Activated naive CD4-positive, alpha-beta T cell treated with anti-CD3 and anti-CD28 coated beads, Interleukin-2, amount 50 U/mL, for 24 hours (primary cell): ENCODE data around the gene OPA3.

ENCODE experiments used
- H3K27ac Mint-ChIP-seq: one replicate; pipeline ENCODE4 v1.8.0; 2021; ENCODE audit warnings: mild to moderate bottlenecking, mixed read lengths
- H3K27me3 Mint-ChIP-seq: one replicate; pipeline ENCODE4 v1.8.0; 2021; ENCODE audit warnings: mixed read lengths
- H3K36me3 Mint-ChIP-seq: one replicate; pipeline ENCODE4 v1.8.0; 2021; ENCODE audit warnings: mixed read lengths
- H3K4me1 Mint-ChIP-seq: one replicate; pipeline ENCODE4 v1.8.0; 2021; ENCODE audit warnings: mixed read lengths
- H3K4me3 Mint-ChIP-seq: one replicate; pipeline ENCODE4 v1.8.0; 2021; ENCODE audit warnings: mild to moderate bottlenecking, mixed read lengths
- H3K9me3 Mint-ChIP-seq: one replicate; pipeline ENCODE4 v1.8.0; 2021; ENCODE audit warnings: mixed read lengths

OPA3 gene

GRCh38 chr19:45558399-45558878 is 26.2 kb downstream of the OPA3 start:
- Mint-ChIP-seq H3K27ac (peak overlapping the region; percentile 24), H3K4me3 (no peak overlapping the region), H3K9me3 (no peaks in the 10 kb centered on the region), H3K36me3 (no peaks in the 10 kb centered on the region), H3K27me3 (no peaks in the 10 kb centered on the region), H3K4me1 (peaks cover 41% of the 10 kb centered on the region)

GRCh38 chr19:45556835-45557234 is 27.8 kb downstream of the OPA3 start:
- H3K4me1 Mint-ChIP-seq, result peaks cover 31% of the 10 kb centered on the region
- no peaks in the 10 kb centered on the region for H3K9me3 Mint-ChIP-seq
- H3K4me3 Mint-ChIP-seq, result no peak overlapping the region
- H3K27me3 Mint-ChIP-seq, result no peaks in the 10 kb centered on the region
- H3K36me3 Mint-ChIP-seq, result no peaks in the 10 kb centered on the region
- no peak overlapping the region for H3K27ac Mint-ChIP-seq

GRCh38 chr19:45554481-45554880 is 30.1 kb downstream of the OPA3 start:
- Mint-ChIP-seq H3K36me3 (no peaks in the 10 kb centered on the region), H3K4me1 (peaks cover 13% of the 10 kb centered on the region), H3K9me3 (no peaks in the 10 kb centered on the region), H3K4me3 (no peak overlapping the region), H3K27ac (no peak overlapping the region), H3K27me3 (no peaks in the 10 kb centered on the region)

GRCh38 chr19:45553464-45553863 is 31.1 kb downstream of the OPA3 start:
- peaks cover 5% of the 10 kb centered on the region for H3K4me1 Mint-ChIP-seq
- H3K36me3 Mint-ChIP-seq, result no peaks in the 10 kb centered on the region
- H3K27ac Mint-ChIP-seq, result no peak overlapping the region
- no peak overlapping the region for H3K4me3 Mint-ChIP-seq
- no peaks in the 10 kb centered on the region for H3K27me3 Mint-ChIP-seq
- H3K9me3 Mint-ChIP-seq, result no peaks in the 10 kb centered on the region

- no peaks in the 10 kb centered on the region for H3K4me1 Mint-ChIP-seq
- H3K27me3 Mint-ChIP-seq, result no peaks in the 10 kb centered on the region
- no peak overlapping the region for H3K27ac Mint-ChIP-seq
- H3K36me3 Mint-ChIP-seq, result no peaks in the 10 kb centered on the region
- no peak overlapping the region for H3K4me3 Mint-ChIP-seq
- no peaks in the 10 kb centered on the region for H3K9me3 Mint-ChIP-seq
Measured at GRCh38 chr19:45547965-45548609, 36.5 kb downstream of the OPA3 start.

- no peak overlapping the region for H3K27ac Mint-ChIP-seq
- H3K9me3 Mint-ChIP-seq, result no peaks in the 10 kb centered on the region
Measured at GRCh38 chr19:45547211-45547770, 37.3 kb downstream of the OPA3 start.

GRCh38 chr19:45542234-45542668 is 42.4 kb downstream of the OPA3 start:
- H3K27ac Mint-ChIP-seq, result no peak overlapping the region
- no peaks in the 10 kb centered on the region for H3K9me3 Mint-ChIP-seq
- no peaks in the 10 kb centered on the region for H3K27me3 Mint-ChIP-seq
- peaks cover 2% of the 10 kb centered on the region for H3K36me3 Mint-ChIP-seq
- H3K4me1 Mint-ChIP-seq, result no peaks in the 10 kb centered on the region
- H3K4me3 Mint-ChIP-seq, result no peak overlapping the region

More at GRCh38 chr19:45547211-45547770, 37.3 kb downstream of the OPA3 start:
- Mint-ChIP-seq H3K27me3 (no peaks in the 10 kb centered on the region), H3K4me1 (no peaks in the 10 kb centered on the region), H3K36me3 (no peaks in the 10 kb centered on the region), H3K4me3 (no peak overlapping the region)

GRCh38 chr19:45539459-45539858 is 45.1 kb downstream of the OPA3 start:
- H3K4me3 Mint-ChIP-seq, result no peak overlapping the region
- no peaks in the 10 kb centered on the region for H3K9me3 Mint-ChIP-seq
- no peaks in the 10 kb centered on the region for H3K4me1 Mint-ChIP-seq
- no peaks in the 10 kb centered on the region for H3K27me3 Mint-ChIP-seq
- peaks cover 2% of the 10 kb centered on the region for H3K36me3 Mint-ChIP-seq
- no peak overlapping the region for H3K27ac Mint-ChIP-seq

- peaks cover 2% of the 10 kb centered on the region for H3K27me3 Mint-ChIP-seq
- peaks cover 4% of the 10 kb centered on the region for H3K36me3 Mint-ChIP-seq
- no peak overlapping the region for H3K27ac Mint-ChIP-seq
- no peaks in the 10 kb centered on the region for H3K9me3 Mint-ChIP-seq
- H3K4me3 Mint-ChIP-seq, result no peak overlapping the region
- peaks cover 21% of the 10 kb centered on the region for H3K4me1 Mint-ChIP-seq
Measured at GRCh38 chr19:45531349-45531748, 53.3 kb downstream of the OPA3 start.

- Mint-ChIP-seq H3K36me3 (peaks cover 4% of the 10 kb centered on the region), H3K4me3 (peak overlapping the region; percentile 52), H3K9me3 (no peaks in the 10 kb centered on the region), H3K4me1 (peaks cover 21% of the 10 kb centered on the region), H3K27me3 (peaks cover 2% of the 10 kb centered on the region), H3K27ac (no peak overlapping the region)
Measured at GRCh38 chr19:45529420-45529785, 55.2 kb downstream of the OPA3 start.

GRCh38 chr19:45528744-45529419 is 55.7 kb downstream of the OPA3 start:
- Mint-ChIP-seq H3K36me3 (peaks cover 5% of the 10 kb centered on the region), H3K4me3 (peak overlapping the region; percentile 52), H3K27ac (no peak overlapping the region)

GRCh38 chr19:45528149-45528743 is 56.4 kb downstream of the OPA3 start:
- H3K27ac Mint-ChIP-seq, result no peak overlapping the region
- H3K4me3 Mint-ChIP-seq, result no peak overlapping the region

More at GRCh38 chr19:45528744-45529419, 55.7 kb downstream of the OPA3 start:
- Mint-ChIP-seq H3K9me3 (no peaks in the 10 kb centered on the region), H3K4me1 (peaks cover 22% of the 10 kb centered on the region), H3K27me3 (peaks cover 2% of the 10 kb centered on the region)

GRCh38 chr19:45527731-45528130 is 56.9 kb downstream of the OPA3 start:
- peaks cover 29% of the 10 kb centered on the region for H3K4me1 Mint-ChIP-seq
- H3K4me3 Mint-ChIP-seq, result no peak overlapping the region

More at GRCh38 chr19:45528149-45528743, 56.4 kb downstream of the OPA3 start:
- H3K9me3 Mint-ChIP-seq, result no peaks in the 10 kb centered on the region
- H3K27me3 Mint-ChIP-seq, result peaks cover 2% of the 10 kb centered on the region
- H3K4me1 Mint-ChIP-seq, result peaks cover 28% of the 10 kb centered on the region
- peaks cover 9% of the 10 kb centered on the region for H3K36me3 Mint-ChIP-seq

GRCh38 chr19:45526971-45527370 is 57.6 kb downstream of the OPA3 start:
- Mint-ChIP-seq H3K4me3 (no peak overlapping the region), H3K27me3 (peaks cover 2% of the 10 kb centered on the region), H3K9me3 (no peaks in the 10 kb centered on the region), H3K27ac (no peak overlapping the region), H3K36me3 (peaks cover 9% of the 10 kb centered on the region), H3K4me1 (peaks cover 29% of the 10 kb centered on the region)

More at GRCh38 chr19:45527731-45528130, 56.9 kb downstream of the OPA3 start:
- Mint-ChIP-seq H3K9me3 (no peaks in the 10 kb centered on the region), H3K27ac (peak overlapping the region; percentile 93), H3K36me3 (peaks cover 9% of the 10 kb centered on the region), H3K27me3 (peaks cover 2% of the 10 kb centered on the region)

GRCh38 chr19:45526143-45526542 is 58.5 kb downstream of the OPA3 start:
- no peak overlapping the region for H3K27ac Mint-ChIP-seq

More at GRCh38 chr19:45526143-45526542, 58.5 kb downstream of the OPA3 start:
- Mint-ChIP-seq H3K4me3 (no peak overlapping the region), H3K9me3 (no peaks in the 10 kb centered on the region), H3K4me1 (peaks cover 29% of the 10 kb centered on the region), H3K36me3 (peaks cover 9% of the 10 kb centered on the region), H3K27me3 (no peaks in the 10 kb centered on the region)
